Bronchial epithelial cell (primary cell): ENCODE results near the gene EPHA4. TPM values are rescaled to one million over a fixed set of nuclear protein-coding genes. Genes with fewer than 3 reads are reported as not detected.

Experiments used
- DNase-seq: peaks from one replicate; pipeline ENCODE4 v3.0.0-alpha.2; 2010; ENCODE audit warnings: low read depth
- FAIRE-seq: peaks from 2 replicates; lab custom pipeline; 2011; peaks lifted over from hg19 to GRCh38; lab: Jason Lieb, UNC
- H3K27me3 ChIP-seq: 2 replicates; pipeline ENCODE4 v1.5.1; 2011; ENCODE audit warnings: low read length; ENCODE audit not compliant: control insufficient read depth, insufficient read depth
- H3K36me3 ChIP-seq: 2 replicates; pipeline ENCODE4 v1.5.1; 2011; ENCODE audit warnings: low read length; ENCODE audit not compliant: control insufficient read depth, insufficient read depth
- H3K4me3 ChIP-seq: 2 replicates; pipeline ENCODE4 v1.5.1; 2011; ENCODE audit warnings: mild to moderate bottlenecking, low read depth, low read length, control low read depth
- total RNA-seq: library from RNA; depleted of rRNA; stranded (reverse); fragments of >200 nt; gene quantifications from 2 replicates; pipeline ENCODE4 v1.2.1, GENCODE V29; 2014
- TF ChIP-seq, protein P1 (sequence below): IDR thresholded peaks from 2 replicates; pipeline ENCODE4 v1.5.1; 2011; ENCODE audit warnings: mild to moderate bottlenecking, moderate library complexity, low read length, control low read depth, inconsistent platforms; ENCODE audit not compliant: insufficient read depth, severe bottlenecking

EPHA4 gene
- total RNA-seq, 1 donor from 2014 or later = 6.1 TPM

DNA sequence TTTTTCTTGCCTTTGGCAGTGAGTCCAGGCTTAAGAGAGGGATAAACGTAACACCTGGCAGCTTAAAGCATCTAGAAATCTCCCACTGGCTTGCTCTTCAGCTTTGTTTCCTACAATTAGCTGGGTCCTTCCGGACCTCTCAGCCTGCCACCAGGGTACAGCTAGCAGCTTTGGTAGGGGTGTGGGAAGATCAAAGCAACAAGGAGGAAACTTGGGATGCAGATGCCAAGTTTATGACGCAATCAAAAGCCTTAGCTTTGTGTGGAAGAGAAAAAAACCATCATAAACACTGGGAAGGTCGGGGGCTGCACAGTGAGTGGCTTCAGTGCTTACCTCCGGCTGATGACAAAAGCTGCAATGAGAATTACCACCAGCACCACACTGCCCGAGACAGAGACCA is 116.9 kb downstream of the EPHA4 start:
- FAIRE-seq (no peak), DNase-seq (no peak)
- Histone ChIP-seq H3K27me3 (no peaks in the 10 kb centered on the region), H3K36me3 (no peaks in the 10 kb centered on the region), H3K4me3 (no peak overlapping the region)
- TF ChIP-seq, protein P1, sequence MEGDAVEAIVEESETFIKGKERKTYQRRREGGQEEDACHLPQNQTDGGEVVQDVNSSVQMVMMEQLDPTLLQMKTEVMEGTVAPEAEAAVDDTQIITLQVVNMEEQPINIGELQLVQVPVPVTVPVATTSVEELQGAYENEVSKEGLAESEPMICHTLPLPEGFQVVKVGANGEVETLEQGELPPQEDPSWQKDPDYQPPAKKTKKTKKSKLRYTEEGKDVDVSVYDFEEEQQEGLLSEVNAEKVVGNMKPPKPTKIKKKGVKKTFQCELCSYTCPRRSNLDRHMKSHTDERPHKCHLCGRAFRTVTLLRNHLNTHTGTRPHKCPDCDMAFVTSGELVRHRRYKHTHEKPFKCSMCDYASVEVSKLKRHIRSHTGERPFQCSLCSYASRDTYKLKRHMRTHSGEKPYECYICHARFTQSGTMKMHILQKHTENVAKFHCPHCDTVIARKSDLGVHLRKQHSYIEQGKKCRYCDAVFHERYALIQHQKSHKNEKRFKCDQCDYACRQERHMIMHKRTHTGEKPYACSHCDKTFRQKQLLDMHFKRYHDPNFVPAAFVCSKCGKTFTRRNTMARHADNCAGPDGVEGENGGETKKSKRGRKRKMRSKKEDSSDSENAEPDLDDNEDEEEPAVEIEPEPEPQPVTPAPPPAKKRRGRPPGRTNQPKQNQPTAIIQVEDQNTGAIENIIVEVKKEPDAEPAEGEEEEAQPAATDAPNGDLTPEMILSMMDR = no peak

DNA sequence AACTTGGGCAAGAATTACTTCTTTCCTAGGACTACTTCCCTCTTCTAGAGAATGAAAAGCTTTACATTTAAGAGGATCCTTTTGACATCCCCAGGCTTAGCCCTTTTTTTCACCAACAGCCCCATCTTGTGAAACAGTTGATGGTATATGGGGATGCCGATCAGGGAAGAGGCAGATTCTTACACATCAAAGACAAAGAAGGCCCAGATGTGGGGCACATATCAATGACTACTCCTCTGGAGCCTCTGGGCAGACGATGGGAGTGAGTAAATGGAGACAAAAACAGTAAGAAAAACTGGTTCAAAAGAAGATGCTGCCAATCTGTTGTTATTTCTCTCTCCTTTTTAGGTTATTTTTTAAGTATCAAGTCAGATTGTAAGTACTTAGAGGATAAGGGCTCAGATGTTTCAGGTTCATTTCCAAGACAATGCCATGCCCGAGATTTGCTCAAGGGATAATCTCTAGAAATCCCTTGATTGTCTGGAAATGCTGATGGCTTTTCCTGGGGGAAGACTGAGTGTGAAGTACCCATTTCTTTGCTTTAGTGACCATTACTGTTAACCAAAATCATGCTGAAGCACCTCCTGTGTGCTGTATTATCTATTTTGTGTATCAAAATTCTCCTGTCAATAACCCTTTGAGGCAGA is 117.5 kb downstream of the EPHA4 start:
- Histone ChIP-seq H3K36me3 (no peaks in the 10 kb centered on the region), H3K4me3 (no peak overlapping the region), H3K27me3 (no peaks in the 10 kb centered on the region)
- DNase-seq (no peak), FAIRE-seq (no peak)
- TF ChIP-seq, protein P1 = no peak

DNA sequence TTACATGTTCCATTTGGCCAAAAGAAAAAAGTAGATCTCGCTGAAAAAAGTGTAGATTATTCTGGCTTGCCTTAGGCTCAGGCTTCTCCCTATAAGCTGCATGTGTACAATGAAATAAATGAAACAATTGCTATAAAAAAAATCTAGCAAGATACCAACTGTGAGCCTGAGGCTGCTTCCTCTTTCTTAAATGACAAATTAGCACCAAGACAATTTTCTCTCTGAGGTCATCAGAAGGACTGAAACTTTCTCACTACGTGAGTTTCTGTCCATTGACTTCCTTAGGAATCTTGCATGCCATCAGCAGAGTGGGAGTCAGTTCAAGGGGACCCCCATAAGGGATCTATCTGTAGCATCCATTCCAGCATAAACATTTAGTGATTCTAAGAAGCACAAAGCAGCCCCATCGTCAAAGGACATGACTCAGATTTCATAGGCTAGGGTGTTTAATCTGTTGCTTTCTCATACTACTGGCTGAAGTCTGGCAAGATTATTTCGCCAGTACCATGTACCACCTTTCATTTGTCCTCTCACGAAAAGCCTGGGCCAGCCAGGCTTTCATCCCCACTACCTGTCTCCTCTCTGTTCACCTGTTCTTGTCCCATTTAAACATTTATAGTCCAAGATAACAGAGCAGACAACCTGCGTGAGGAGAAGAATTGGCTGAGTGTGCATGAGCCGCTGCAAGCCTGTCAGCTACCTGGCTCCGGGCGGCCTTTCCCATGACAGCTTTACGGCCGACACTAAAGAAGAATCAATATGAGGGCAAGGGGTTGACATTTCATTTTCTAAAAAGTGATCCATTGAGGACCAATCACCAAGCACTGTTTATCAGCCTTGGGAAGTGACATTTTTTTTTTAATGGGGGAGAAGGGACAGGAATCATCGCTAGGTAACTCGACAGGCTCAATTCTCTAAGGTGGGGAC is 120.0 kb downstream of the EPHA4 start:
- TF ChIP-seq, protein P1 = no peak
- FAIRE-seq (no peak), DNase-seq (no peak)
- H3K36me3 ChIP-seq = no peaks in the 10 kb centered on the region
- H3K27me3 ChIP-seq = no peaks in the 10 kb centered on the region
- H3K4me3 ChIP-seq = no peak overlapping the region

DNA sequence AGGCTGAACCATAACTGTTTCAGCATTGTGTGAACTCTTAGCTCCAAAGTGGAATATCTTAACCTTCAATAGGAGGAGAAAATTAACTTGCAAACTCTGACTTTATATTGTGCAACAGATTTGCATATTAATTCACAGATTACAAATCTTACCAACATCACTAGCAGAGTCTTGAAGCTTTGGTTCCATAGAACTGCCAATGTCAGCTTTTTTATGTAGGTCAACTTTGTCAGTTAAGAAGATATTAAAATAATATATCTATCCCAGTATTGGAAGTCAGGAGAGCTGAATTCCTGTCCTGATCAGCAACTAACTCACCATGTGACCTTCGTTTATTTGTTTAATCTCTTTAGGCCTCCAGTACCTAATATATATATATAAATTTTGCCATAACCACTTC is 121.8 kb downstream of the EPHA4 start:
- DNase-seq (no peak), FAIRE-seq (no peak)
- H3K4me3 ChIP-seq = no peak overlapping the region
- no peaks in the 10 kb centered on the region for H3K27me3 ChIP-seq
- TF ChIP-seq, protein P1 = no peak
- no peaks in the 10 kb centered on the region for H3K36me3 ChIP-seq

DNA sequence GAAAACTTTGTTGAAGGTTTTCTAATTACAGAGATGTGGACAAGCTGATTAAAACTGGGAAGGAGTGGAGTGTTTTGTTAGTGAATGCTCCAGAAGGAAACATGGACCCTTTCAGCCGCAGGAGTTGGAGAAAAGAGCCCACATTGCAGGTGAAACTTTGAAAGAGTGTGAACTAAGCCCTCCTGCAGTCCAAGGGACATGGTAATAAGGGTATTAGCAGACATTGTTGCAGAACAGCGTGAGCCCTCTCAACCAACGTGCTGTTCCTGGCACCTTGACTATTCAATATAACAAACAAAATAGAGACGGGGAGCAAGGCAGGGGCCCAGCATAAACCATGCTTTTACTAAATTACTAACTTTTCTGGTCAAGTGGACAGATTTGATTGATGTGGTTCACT is 122.7 kb downstream of the EPHA4 start:
- Histone ChIP-seq H3K27me3 (no peaks in the 10 kb centered on the region), H3K4me3 (no peak overlapping the region), H3K36me3 (no peaks in the 10 kb centered on the region)
- TF ChIP-seq, protein P1 = no peak
- FAIRE-seq (no peak), DNase-seq (no peak)
